OCI-LY1 (cell line): Measurements from ENCODE around the gene ITPKC.

Experiments used
- H2AFZ ChIP-seq: fragments of 200-600 bp; sonication (generic), shearing (Covaris generic); 2 replicates; pipeline ENCODE4 v1.6.0; 2014; ENCODE audit warnings: antibody characterized with exemption, mild to moderate bottlenecking, low read length
- H3F3A ChIP-seq: fragments of 200-600 bp; sonication (generic), shearing (Covaris generic); 2 replicates; pipeline ENCODE4 v1.6.0; 2014; ENCODE audit warnings: mild to moderate bottlenecking, antibody characterized with exemption, low read length, moderate library complexity; ENCODE audit not compliant: insufficient read depth
- H3K27ac ChIP-seq: fragments of 200-600 bp; sonication (generic); 2 replicates; pipeline ENCODE4 v1.5.1; 2014; ENCODE audit warnings: low read length, mixed run types, mild to moderate bottlenecking, low read depth; ENCODE audit not compliant: poor library complexity, severe bottlenecking
- H3K27me3 ChIP-seq: fragments of 200-600 bp; sonication (generic); 2 replicates; pipeline ENCODE4 v1.6.0; 2014; ENCODE audit warnings: antibody characterized with exemption, mild to moderate bottlenecking, low read length, moderate library complexity; ENCODE audit not compliant: insufficient read depth
- H3K36me3 ChIP-seq: fragments of 200-600 bp; sonication (generic); 2 replicates; pipeline ENCODE4 v1.6.1; 2014; ENCODE audit warnings: mild to moderate bottlenecking, antibody characterized with exemption, low read length, moderate library complexity, mixed read lengths; ENCODE audit not compliant: insufficient read depth
- H3K4me1 ChIP-seq: fragments of 200-600 bp; sonication (generic); 2 replicates; pipeline ENCODE4 v1.5.1; 2014; ENCODE audit warnings: mild to moderate bottlenecking, low read length, moderate library complexity; ENCODE audit not compliant: insufficient read depth, severe bottlenecking
- H3K4me2 ChIP-seq: fragments of 200-600 bp; sonication (generic), shearing (Covaris generic); 2 replicates; pipeline ENCODE4 v1.6.1; 2014; ENCODE audit warnings: low read length
- H3K4me3 ChIP-seq: fragments of 200-600 bp; sonication (generic); 2 replicates; pipeline ENCODE4 v1.5.1; 2014; ENCODE audit warnings: low read length, low read depth, mild to moderate bottlenecking, mixed read lengths; ENCODE audit not compliant: poor library complexity, severe bottlenecking
- H3K79me2 ChIP-seq: fragments of 200-600 bp; shearing (Covaris generic); 2 replicates; pipeline ENCODE4 v1.6.1; 2016; ENCODE audit warnings: mixed run types, low read length, mixed read lengths; ENCODE audit not compliant: insufficient read depth
- H3K9ac ChIP-seq: fragments of 200-600 bp; sonication (generic), shearing (Covaris generic); 2 replicates; pipeline ENCODE4 v1.6.1; 2014; ENCODE audit warnings: mild to moderate bottlenecking, low read length, mixed read lengths
- H3K9me2 ChIP-seq: fragments of 200-600 bp; sonication (generic), shearing (Covaris generic); 2 replicates; pipeline ENCODE4 v1.6.1; 2014; ENCODE audit warnings: low read depth, mild to moderate bottlenecking, low read length, mixed read lengths
- H3K9me3 ChIP-seq: fragments of 200-600 bp; shearing (Covaris generic); 2 replicates; pipeline ENCODE4 v1.6.1; 2014; ENCODE audit warnings: low read length, mixed read lengths
- H4K20me1 ChIP-seq: fragments of 200-600 bp; sonication (generic), shearing (Covaris generic); 2 replicates; pipeline ENCODE4 v1.6.0; 2016; ENCODE audit warnings: mild to moderate bottlenecking, low read length; ENCODE audit not compliant: insufficient read depth
- EZH2 ChIP-seq: fragments of 200-600 bp; sonication (generic), shearing (Covaris generic); IDR thresholded peaks from 2 replicates; pipeline ENCODE4 v1.8.0; 2017; ENCODE audit warnings: borderline replicate concordance, mixed run types, mild to moderate bottlenecking, antibody characterized with exemption, low read length, moderate library complexity, mixed read lengths
- TF ChIP-seq, protein P1 (sequence below): fragments of 200-600 bp; sonication (generic), shearing (Covaris generic); IDR thresholded peaks from 2 replicates; pipeline ENCODE4 v1.5.1; 2017; ENCODE audit warnings: mild to moderate bottlenecking, antibody characterized with exemption, low read length, moderate library complexity, mixed read lengths

The ITPKC gene

DNA sequence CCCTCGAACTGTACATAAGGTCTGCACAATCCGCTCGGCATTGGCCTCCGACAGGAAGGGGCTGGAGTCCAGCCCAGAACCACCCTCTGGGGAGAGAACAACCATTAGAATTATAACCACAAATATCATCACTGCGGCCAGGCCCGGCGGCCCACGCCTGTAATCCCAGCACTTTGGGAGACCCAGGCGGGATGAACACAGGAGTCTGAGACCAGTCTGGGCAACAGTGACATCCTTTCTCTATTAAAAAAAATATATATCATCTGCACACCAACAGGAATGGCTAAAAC is 11.6 kb upstream of the ITPKC start:
- no peak overlapping the region for H2AFZ ChIP-seq
- H3F3A ChIP-seq = no peaks in the 10 kb centered on the region
- TF ChIP-seq, protein P1, sequence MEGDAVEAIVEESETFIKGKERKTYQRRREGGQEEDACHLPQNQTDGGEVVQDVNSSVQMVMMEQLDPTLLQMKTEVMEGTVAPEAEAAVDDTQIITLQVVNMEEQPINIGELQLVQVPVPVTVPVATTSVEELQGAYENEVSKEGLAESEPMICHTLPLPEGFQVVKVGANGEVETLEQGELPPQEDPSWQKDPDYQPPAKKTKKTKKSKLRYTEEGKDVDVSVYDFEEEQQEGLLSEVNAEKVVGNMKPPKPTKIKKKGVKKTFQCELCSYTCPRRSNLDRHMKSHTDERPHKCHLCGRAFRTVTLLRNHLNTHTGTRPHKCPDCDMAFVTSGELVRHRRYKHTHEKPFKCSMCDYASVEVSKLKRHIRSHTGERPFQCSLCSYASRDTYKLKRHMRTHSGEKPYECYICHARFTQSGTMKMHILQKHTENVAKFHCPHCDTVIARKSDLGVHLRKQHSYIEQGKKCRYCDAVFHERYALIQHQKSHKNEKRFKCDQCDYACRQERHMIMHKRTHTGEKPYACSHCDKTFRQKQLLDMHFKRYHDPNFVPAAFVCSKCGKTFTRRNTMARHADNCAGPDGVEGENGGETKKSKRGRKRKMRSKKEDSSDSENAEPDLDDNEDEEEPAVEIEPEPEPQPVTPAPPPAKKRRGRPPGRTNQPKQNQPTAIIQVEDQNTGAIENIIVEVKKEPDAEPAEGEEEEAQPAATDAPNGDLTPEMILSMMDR = no peak
- TF ChIP-seq EZH2 = no peak
- H3K36me3 ChIP-seq = peaks cover 62% of the 10 kb centered on the region
- no peak overlapping the region for H3K27ac ChIP-seq
- H3K4me2 ChIP-seq = no peak overlapping the region
- H3K9me2 ChIP-seq = no peaks in the 10 kb centered on the region
- H3K4me3 ChIP-seq = no peak overlapping the region
- H3K79me2 ChIP-seq = no peaks in the 10 kb centered on the region
- no peaks in the 10 kb centered on the region for H4K20me1 ChIP-seq
- H3K4me1 ChIP-seq = no peaks in the 10 kb centered on the region
- no peak overlapping the region for H3K9ac ChIP-seq
- no peaks in the 10 kb centered on the region for H3K9me3 ChIP-seq
- no peaks in the 10 kb centered on the region for H3K27me3 ChIP-seq

- Histone ChIP-seq H3K27ac (no peak overlapping the region), H3K4me2 (no peak overlapping the region), H4K20me1 (no peaks in the 10 kb centered on the region), H3K79me2 (no peaks in the 10 kb centered on the region), H3K36me3 (peaks cover 61% of the 10 kb centered on the region), H3K9me2 (no peaks in the 10 kb centered on the region), H3K9ac (no peak overlapping the region), H3K27me3 (no peaks in the 10 kb centered on the region), H3F3A (no peaks in the 10 kb centered on the region), H3K4me1 (no peaks in the 10 kb centered on the region), H2AFZ (no peak overlapping the region), H3K9me3 (no peaks in the 10 kb centered on the region), H3K4me3 (no peak overlapping the region)
- TF ChIP-seq, protein P1 = no peak
- TF ChIP-seq EZH2 = no peak
Measured at GRCh38 chr19:40705950-40706619, 10.8 kb upstream of the ITPKC start.

- Histone ChIP-seq H3K36me3 (peaks cover 50% of the 10 kb centered on the region), H2AFZ (no peak overlapping the region), H3K4me3 (no peak overlapping the region), H3K4me1 (no peaks in the 10 kb centered on the region), H3K9ac (no peak overlapping the region), H3K27me3 (no peaks in the 10 kb centered on the region), H3F3A (no peaks in the 10 kb centered on the region), H3K79me2 (no peaks in the 10 kb centered on the region), H3K9me3 (no peaks in the 10 kb centered on the region), H4K20me1 (no peaks in the 10 kb centered on the region), H3K4me2 (no peak overlapping the region), H3K9me2 (no peaks in the 10 kb centered on the region), H3K27ac (no peak overlapping the region)
- TF ChIP-seq, protein P1 = no peak
- no peak for TF ChIP-seq EZH2
Measured at GRCh38 chr19:40707615-40708014, 9.3 kb upstream of the ITPKC start.
